Lung (tissue), 12 donors: ENCODE data around the gene CSPG4. TPM values are rescaled to one million over a fixed set of nuclear protein-coding genes. Genes with fewer than 3 reads are reported as not detected.
"Not testable (repeated sequence)": the region's sequence is repeated elsewhere in the genome, so short reads cannot be mapped to it uniquely, and the experiment has no call there.

Experiments
- ATAC-seq: fragments of 200-7000 bp; cut with Tn5 transposase; one replicate; pipeline ENCODE4 v1.9.1; 2020; ENCODE audit warnings: moderate number of reproducible peaks; ENCODE audit not compliant: insufficient read depth, low FRiP score
- DNase-seq, 3 donors: peaks; one replicate each; pipeline ENCODE4 v3.0.0-alpha.2; 2013 to 2017
- H3K27ac ChIP-seq, 2 donors: one replicate each; pipeline ENCODE4 v1.5.1; 2013; ENCODE audit warnings: mild to moderate bottlenecking in 2 of 2, moderate library complexity in 2 of 2, control low read depth in 1 of 2, inconsistent platforms in 1 of 2, low read depth in 1 of 2, low read length in 1 of 2
- H3K27me3 ChIP-seq, 3 donors: one replicate each; pipeline ENCODE4 v1.5.1; 2013; ENCODE audit warnings: low read length in 2 of 3; ENCODE audit not compliant: control insufficient read depth in 3 of 3, insufficient read depth in 3 of 3
- H3K36me3 ChIP-seq, 4 donors: one replicate each; pipeline ENCODE4 v1.5.1; 2013; ENCODE audit warnings: low read length in 4 of 4, mild to moderate bottlenecking in 1 of 4, moderate library complexity in 1 of 4; ENCODE audit not compliant: control insufficient read depth in 4 of 4, insufficient read depth in 4 of 4
- H3K4me1 ChIP-seq, 5 donors: one replicate each; pipeline ENCODE4 v1.5.1; 2013; ENCODE audit warnings: low read length in 5 of 5, mild to moderate bottlenecking in 2 of 5, moderate library complexity in 1 of 5; ENCODE audit not compliant: control insufficient read depth in 5 of 5, insufficient read depth in 5 of 5
- H3K4me3 ChIP-seq: one replicate; pipeline ENCODE4 v1.5.1; 2013; ENCODE audit warnings: mild to moderate bottlenecking, control low read depth, moderate library complexity
- H3K9ac ChIP-seq, 2 donors: one replicate each; pipeline ENCODE4 v1.5.1; 2013; ENCODE audit warnings: low read length in 2 of 2, control low read depth in 1 of 2; ENCODE audit not compliant: insufficient read depth in 1 of 2
- H3K9me3 ChIP-seq, 4 donors: one replicate each; pipeline ENCODE4 v1.5.1; 2013; ENCODE audit warnings: low read length in 3 of 4, mild to moderate bottlenecking in 1 of 4, moderate library complexity in 1 of 4; ENCODE audit not compliant: control insufficient read depth in 4 of 4, insufficient read depth in 3 of 4
- CTCF ChIP-seq: IDR thresholded peaks from 2 replicates; pipeline ENCODE4 v1.5.1; 2012; ENCODE audit warnings: mild to moderate bottlenecking; ENCODE audit errors: control extremely low read depth, extremely low read depth
- WGBS, 2 donors: extraction: QIAGEN DNeasy Blood & Tissue Kit; methylation state at CpG; one replicate each; pipeline ENCODE4 v1.1.7; 2013; 5-methylcytosine and 5-hydroxymethylcytosine counted together
- polyA plus RNA-seq, 2 donors: library from polyadenylated mRNA; stranded (reverse); fragments of 200-250 nt; gene quantifications; one replicate each; pipeline ENCODE4 v1.2.1, GENCODE V29; 2013
- total RNA-seq, 2 donors: library from RNA; depleted of rRNA in 1 of 2; stranded (reverse); fragments of >200 nt in 1 of 2; gene quantifications; one replicate each; pipeline ENCODE4 v1.2.1, GENCODE V29; 2014 to 2021
- donor health status: control.
- donor health status: control.
- donor health status: Bipolar disorder and iron deficiency.
- donor health status: healthy.
- donor health status: DM: yes; HTN: yes; CAD: no.

The CSPG4 gene
- total and polyA plus RNA-seq, 4 donors = 8.5 to 38.1 (median 24.2) TPM

- Histone ChIP-seq H3K27ac (no peak overlapping the region), H3K36me3 (peaks cover 0 to 8% (median 0%) of the 10 kb centered on the region in 4 donors), H3K27me3 (no peaks in the 10 kb centered on the region), H3K4me1 (no peaks in the 10 kb centered on the region), H3K9ac (no peak overlapping the region), H3K4me3 (no peak overlapping the region), H3K9me3 (no peaks in the 10 kb centered on the region)
- ATAC-seq (no peak), DNase-seq (no peak)
- TF ChIP-seq CTCF = no peak
- 90 to 94% methylated on average over 38 to 40 of the region's 40 CpGs for WGBS, 2 donors
These were observed 30.2 kb downstream of the CSPG4 start for GRCh38 chr15:75682181-75683135.

- H3K36me3 ChIP-seq = peaks cover 0 to 8% (median 2%) of the 10 kb centered on the region in 4 donors
- H3K4me1 ChIP-seq = peaks cover 0 to 4% (median 0%) of the 10 kb centered on the region in 5 donors
- H3K4me3 ChIP-seq = no peak overlapping the region
- no peak for ATAC-seq
- no peaks in the 10 kb centered on the region for H3K9me3 ChIP-seq
- WGBS, 2 donors = 79% methylated on average over 11 of the region's 11 CpGs
- no peak overlapping the region for H3K9ac ChIP-seq
- H3K27me3 ChIP-seq = no peaks in the 10 kb centered on the region
- no peak for DNase-seq
- no peak for TF ChIP-seq CTCF
- H3K27ac ChIP-seq = no peak overlapping the region
These were observed 32.5 kb downstream of the CSPG4 start for GRCh38 chr15:75680007-75680789.

- H3K4me1 ChIP-seq = peaks cover 4 to 11% (median 6%) of the 10 kb centered on the region in 5 donors
- H3K27me3 ChIP-seq, H3K4me3 ChIP-seq, H3K9me3 ChIP-seq, H3K9ac ChIP-seq, H3K36me3 ChIP-seq, ATAC-seq, H3K27ac ChIP-seq, DNase-seq: not testable (repeated sequence)
- 93 to 96% methylated on average over 6 of the region's 6 CpGs for WGBS, 2 donors
These were observed 34.3 kb downstream of the CSPG4 start for GRCh38 chr15:75678324-75678690.
